Measurements from ENCODE around the gene GARS1. TPM values are rescaled to one million over a fixed set of nuclear protein-coding genes. Genes with fewer than 3 reads are reported as not detected.

The GARS1 gene
- 51.2 TPM for total RNA-seq
- long read RNA-seq, transcript GARS-201 (17 exons, 2,634 nt), result major isoform, 106 of 117 reads
- long read RNA-seq, partial matches to known transcripts, result 6 of 117 reads
- long read RNA-seq, other reads (novel, unspliced or antisense), result 5 of 117 reads

- peak; percentile 95 for DNase-seq (ENCODE audit: low spot score)
- intact Hi-C loops (cut with DNase I), result no loop called here
Observed at GRCh38 chr7:30594540-30595435, at the start of gene GARS1. Gene GARS1 (plus strand): TSS chr7:30594878. CDS start chr7:30594922, 44 bp downstream.

GRCh38 chr7:30545791-30546555 is 48.7 kb upstream of the GARS1 start:
- no peak for DNase-seq (ENCODE audit: low spot score)
- intact Hi-C loops (cut with DNase I), result loop anchor here (5.0 kb wide), 1 partner anchor 39 kb away; no protein-coding TSS in a partner anchor

GRCh38 chr7:30546596-30546995 is 48.1 kb upstream of the GARS1 start:
- intact Hi-C loops (cut with DNase I), result loop anchor here (5.0 kb wide), 1 partner anchor 39 kb away; no protein-coding TSS in a partner anchor
- no peak for DNase-seq (ENCODE audit: low spot score)

GRCh38 chr7:30548845-30549244 is 45.8 kb upstream of the GARS1 start:
- intact Hi-C loops (cut with DNase I), result loop anchor here (2.0 to 5.0 kb wide), 2 partner anchors 16 to 42 kb away; no protein-coding TSS in a partner anchor
- no peak for DNase-seq (ENCODE audit: low spot score)

GRCh38 chr7:30549931-30550493 is 44.7 kb upstream of the GARS1 start:
- intact Hi-C loops (cut with DNase I), result loop anchor here (2.0 to 5.0 kb wide), 2 partner anchors 15 to 43 kb away; no protein-coding TSS in a partner anchor

GRCh38 chr7:30552330-30552729 is 42.3 kb upstream of the GARS1 start:
- intact Hi-C loops (cut with DNase I), result no loop called here
- DNase-seq (ENCODE audit: low spot score), result no peak

More at GRCh38 chr7:30549931-30550493, 44.7 kb upstream of the GARS1 start:
- no peak for DNase-seq (ENCODE audit: low spot score)

- intact Hi-C loops (cut with DNase I), result no loop called here
- no peak for DNase-seq (ENCODE audit: low spot score)
Observed at GRCh38 chr7:30553141-30553540, 41.5 kb upstream of the GARS1 start.

GRCh38 chr7:30553546-30553945 is 41.1 kb upstream of the GARS1 start:
- intact Hi-C loops (cut with DNase I), result no loop called here
- no peak for DNase-seq (ENCODE audit: low spot score)

- DNase-seq (ENCODE audit: low spot score), result no peak
- intact Hi-C loops (cut with DNase I), result no loop called here
Observed at GRCh38 chr7:30555525-30555924, 39.2 kb upstream of the GARS1 start.

GRCh38 chr7:30556840-30557239 is 37.8 kb upstream of the GARS1 start:
- no peak for DNase-seq (ENCODE audit: low spot score)
- intact Hi-C loops (cut with DNase I), result no loop called here

- DNase-seq (ENCODE audit: low spot score), result no peak
- intact Hi-C loops (cut with DNase I), result no loop called here
Observed at GRCh38 chr7:30557245-30557644, 37.4 kb upstream of the GARS1 start.

GRCh38 chr7:30559611-30560010 is 35.1 kb upstream of the GARS1 start:
- intact Hi-C loops (cut with DNase I), result loop anchor here (5.0 kb wide), 2 partner anchors 47 to 282 kb away; no protein-coding TSS in a partner anchor
- DNase-seq (ENCODE audit: low spot score), result no peak

GRCh38 chr7:30561389-30561788 is 33.3 kb upstream of the GARS1 start:
- intact Hi-C loops (cut with DNase I), result loop anchor here (5.0 kb wide), 2 partner anchors 49 to 284 kb away; no protein-coding TSS in a partner anchor
- DNase-seq (ENCODE audit: low spot score), result no peak

- no peak for DNase-seq (ENCODE audit: low spot score)
- intact Hi-C loops (cut with DNase I), result loop anchor here (5.0 kb wide), 2 partner anchors 50 to 285 kb away; no protein-coding TSS in a partner anchor
Observed at GRCh38 chr7:30562498-30562897, 32.2 kb upstream of the GARS1 start.

GRCh38 chr7:30562909-30563308 is 31.8 kb upstream of the GARS1 start:
- no peak for DNase-seq (ENCODE audit: low spot score)
- intact Hi-C loops (cut with DNase I), result loop anchor here (5.0 kb wide), 2 partner anchors 51 to 286 kb away; no protein-coding TSS in a partner anchor

GRCh38 chr7:30563326-30563942 is 31.2 kb upstream of the GARS1 start:
- DNase-seq (ENCODE audit: low spot score), result no peak
- intact Hi-C loops (cut with DNase I), result loop anchor here (5.0 kb wide), 2 partner anchors 51 to 286 kb away; no protein-coding TSS in a partner anchor

- intact Hi-C loops (cut with DNase I), result loop anchor here (2.0 to 5.0 kb wide), 4 partner anchors 16 to 400 kb away; no protein-coding TSS in a partner anchor
- DNase-seq (ENCODE audit: low spot score), result peak; percentile 89
Observed at GRCh38 chr7:30564243-30564892, 30.3 kb upstream of the GARS1 start.

GRCh38 chr7:30566596-30566995 is 28.1 kb upstream of the GARS1 start:
- no peak for DNase-seq (ENCODE audit: low spot score)
- intact Hi-C loops (cut with DNase I), result no loop called here

Data from cardiac septum (tissue), 1 donor.